B cell (primary cell): ENCODE data around the gene L3MBTL4. TPM values are rescaled to one million over a fixed set of nuclear protein-coding genes. Genes with fewer than 3 reads are reported as not detected.

ENCODE experiments used
- ATAC-seq: fragments of 200-7000 bp; cut with Tn5 transposase; one replicate; pipeline ENCODE4 v1.10.0; 2021; ENCODE audit warnings: low read depth, mild to moderate bottlenecking, moderate number of reproducible peaks, moderate library complexity
- CTCF ChIA-PET: fragments of 350-600 bp; sonication (Branson Sonifier 250); formaldehyde crosslinking; loops from one replicate; lab custom pipeline; 2021; ENCODE audit warnings: antibody characterized with exemption, inconsistent platforms; lab: Charles Lee
- POLR2A ChIA-PET: fragments of 350-600 bp; sonication (Branson Sonifier 250); formaldehyde crosslinking; loops from one replicate; lab custom pipeline; 2021; ENCODE audit warnings: antibody characterized with exemption; lab: Charles Lee
- DNase-seq: peaks from one replicate; pipeline ENCODE4 v3.0.0; 2013
- H2AFZ ChIP-seq: 2 replicates; pipeline ENCODE4 v1.6.1; 2012; ENCODE audit warnings: mild to moderate bottlenecking, low read depth, low read length; ENCODE audit not compliant: insufficient read depth, poor library complexity, severe bottlenecking
- H3K27ac ChIP-seq, 2 donors: 1 replicate in 1 of 2; 2 replicates in 1 of 2; pipeline ENCODE4 v1.5.1; 2012 to 2013; ENCODE audit warnings: low read length in 2 of 2, mild to moderate bottlenecking in 2 of 2, moderate library complexity in 1 of 2
- H3K27me3 ChIP-seq, 4 experiments: fragments of 200-600 bp in 1 of 4; sonication (generic) in 1 of 4; replicated peaks in 1 of 4; 1 replicate in 2 of 4; 2 replicates in 2 of 4; pipeline versions ENCODE4 v1.6.1 to v1.7.0; 2013 to 2016; ENCODE audit warnings: low read length in 3 of 4, mild to moderate bottlenecking in 2 of 4, mixed read lengths in 1 of 4, moderate library complexity in 1 of 4; ENCODE audit not compliant: insufficient read depth in 4 of 4, control insufficient read depth in 3 of 4; ENCODE audit errors: control extremely low read depth in 1 of 4
- H3K36me3 ChIP-seq, 2 experiments: replicated peaks in 1 of 2; 1 replicate in 1 of 2; 2 replicates in 1 of 2; pipeline versions ENCODE4 v1.6.1 to v1.7.1; 2013; ENCODE audit warnings: low read length in 1 of 2; ENCODE audit not compliant: insufficient read depth in 2 of 2, control insufficient read depth in 1 of 2; ENCODE audit errors: control extremely low read depth in 1 of 2, extremely low read depth in 1 of 2
- H3K4me1 ChIP-seq, 2 donors: fragments of 200-600 bp in 1 of 2; sonication (generic) in 1 of 2; 1 replicate in 1 of 2; 2 replicates in 1 of 2; pipeline versions ENCODE4 v1.5.1 to v1.6.1; 2013 to 2017; ENCODE audit warnings: low read length in 2 of 2; ENCODE audit not compliant: control insufficient read depth in 2 of 2, insufficient read depth in 2 of 2
- H3K4me2 ChIP-seq: replicated peaks from 2 replicates; pipeline ENCODE3; 2012; ENCODE audit warnings: mild to moderate bottlenecking, low read depth, low read length; ENCODE audit not compliant: poor library complexity, severe bottlenecking
- H3K4me3 ChIP-seq, 5 experiments: fragments of 200-600 bp in 1 of 5; sonication (generic) in 1 of 5; 1 replicate in 3 of 5; 2 replicates in 2 of 5; pipeline versions ENCODE4 v1.5.1 to v1.7.0; 2011 to 2016; ENCODE audit warnings: low read length in 4 of 5, mild to moderate bottlenecking in 4 of 5, low read depth in 2 of 5, control low read depth in 1 of 5, moderate library complexity in 1 of 5; ENCODE audit not compliant: insufficient read depth in 1 of 5; ENCODE audit errors: control extremely low read depth in 1 of 5, extremely low read depth in 1 of 5
- H3K79me2 ChIP-seq: fragments of 200-600 bp; sonication (generic); one replicate; pipeline ENCODE4 v1.6.0; 2016; ENCODE audit warnings: low read length; ENCODE audit not compliant: control insufficient read depth, insufficient read depth
- H3K9ac ChIP-seq: fragments of 200-600 bp; sonication (generic); 2 replicates; pipeline ENCODE4 v1.6.1; 2017; ENCODE audit warnings: mild to moderate bottlenecking, low read length, moderate library complexity
- H3K9me3 ChIP-seq, 3 donors: one replicate each; pipeline versions ENCODE4 v1.6.1 to v1.7.1; 2013; ENCODE audit warnings: low read length in 2 of 3; ENCODE audit not compliant: control insufficient read depth in 2 of 3, insufficient read depth in 1 of 3; ENCODE audit errors: control extremely low read depth in 1 of 3
- H4K20me1 ChIP-seq: 2 replicates; pipeline ENCODE4 v1.6.0; 2012; ENCODE audit warnings: mild to moderate bottlenecking, low read length; ENCODE audit not compliant: insufficient read depth, control insufficient read depth, poor library complexity, severe bottlenecking
- H3K27ac Mint-ChIP-seq: one replicate; pipeline ENCODE4 v1.8.0; 2021; ENCODE audit warnings: mixed read lengths
- H3K27me3 Mint-ChIP-seq: one replicate; pipeline ENCODE4 v1.8.0; 2021; ENCODE audit warnings: mixed read lengths
- H3K4me1 Mint-ChIP-seq: one replicate; pipeline ENCODE4 v1.8.0; 2021; ENCODE audit warnings: mixed read lengths
- H3K4me3 Mint-ChIP-seq: one replicate; pipeline ENCODE4 v1.8.0; 2021; ENCODE audit warnings: mixed read lengths
- H3K9me3 Mint-ChIP-seq: one replicate; pipeline ENCODE4 v1.8.0; 2022; ENCODE audit warnings: mixed read lengths; ENCODE audit not compliant: insufficient read depth
- CTCF ChIP-seq: fragments of 200-600 bp; IDR thresholded peaks from one replicate; pipeline ENCODE4 v1.8.0; 2022; ENCODE audit warnings: antibody characterized with exemption, mild to moderate bottlenecking
- EZH2 ChIP-seq: IDR thresholded peaks from 2 replicates; pipeline ENCODE4 v1.6.1; 2012; ENCODE audit warnings: borderline replicate concordance, low read depth, mild to moderate bottlenecking, moderate library complexity, low read length; ENCODE audit not compliant: insufficient read depth, poor library complexity, severe bottlenecking
- WGBS: methylation state at CpG from one replicate; pipeline ENCODE4 v1.1.5; 2013; ENCODE audit warnings: missing lambda C conversion rate; ENCODE audit not compliant: insufficient coverage; 5-methylcytosine and 5-hydroxymethylcytosine counted together
- intact Hi-C: fragments of 100-400 bp; cut with micrococcal nuclease; formaldehyde crosslinking; loops from one replicate; pipeline ENCODE4 v1.10.0; 2022
- polyA plus RNA-seq: library from polyadenylated mRNA; depleted of rRNA; stranded (reverse); fragments of >200 nt; gene quantifications from 2 replicates; pipeline ENCODE4 v1.2.3, GENCODE V29; 2012
- total RNA-seq, 2 donors: library from RNA; stranded (reverse); fragments of 120-200 nt in 1 of 2; gene quantifications; 1 replicate in 1 of 2; 2 replicates in 1 of 2; pipeline versions ENCODE4 v1.2.3 to v1.2.4, GENCODE V29; 2013 to 2022

The L3MBTL4 gene
- total and polyA plus RNA-seq, 2 donors (not counting 1 experiment from before 2014, with no cell fraction given): 3.0 to 11.9 TPM

- H3K4me3 ChIP-seq: no peak overlapping the region
- H3K79me2 ChIP-seq: no peaks in the 10 kb centered on the region
- Mint-ChIP-seq H3K27ac (no peak overlapping the region), H3K4me1 (no peaks in the 10 kb centered on the region), H3K9me3 (no peaks in the 10 kb centered on the region), H3K27me3 (no peaks in the 10 kb centered on the region), H3K4me3 (no peak overlapping the region)
- no peak overlapping the region for H3K27ac ChIP-seq
- H3K4me2 ChIP-seq: no peak overlapping the region
- DNase-seq (no peak), ATAC-seq (no peak)
- no CpG with 5 or more reads among the region's 1 CpG for WGBS
- POLR2A ChIA-PET: no interaction called here
- CTCF ChIA-PET: no interaction called here
- TF ChIP-seq CTCF (no peak), EZH2 (no peak)
- H2AFZ ChIP-seq: no peak overlapping the region
- H3K4me1 ChIP-seq: no peaks in the 10 kb centered on the region
- no peak overlapping the region for H3K9ac ChIP-seq
- no peaks in the 10 kb centered on the region for H4K20me1 ChIP-seq
- peaks cover 0 to 3% (median 0%) of the 10 kb centered on the region in 3 donors for H3K9me3 ChIP-seq
- intact Hi-C loops: no loop called here
- no peaks in the 10 kb centered on the region for H3K27me3 ChIP-seq
- H3K36me3 ChIP-seq: no peaks in the 10 kb centered on the region
These were observed 396.0 kb downstream of the L3MBTL4 start for GRCh38 chr18:6018671-6019070.

GRCh38 chr18:6017171-6017570 lies 397.5 kb downstream of the L3MBTL4 start:
- H3K36me3 ChIP-seq: no peaks in the 10 kb centered on the region
- Mint-ChIP-seq H3K4me3 (no peak overlapping the region), H3K9me3 (no peaks in the 10 kb centered on the region), H3K4me1 (no peaks in the 10 kb centered on the region), H3K27ac (no peak overlapping the region), H3K27me3 (no peaks in the 10 kb centered on the region)
- H3K4me1 ChIP-seq: no peaks in the 10 kb centered on the region
- no peaks in the 10 kb centered on the region for H3K79me2 ChIP-seq
- H3K27ac ChIP-seq: no peak overlapping the region
- TF ChIP-seq EZH2 (no peak), CTCF (no peak)
- H3K9me3 ChIP-seq: peaks cover 0 to 3% (median 0%) of the 10 kb centered on the region in 3 donors
- H4K20me1 ChIP-seq: no peaks in the 10 kb centered on the region
- intact Hi-C loops: no loop called here
- CTCF ChIA-PET: no interaction called here
- no peak overlapping the region for H3K4me3 ChIP-seq
- POLR2A ChIA-PET: no interaction called here
- no peak for DNase-seq
- H2AFZ ChIP-seq: no peak overlapping the region
- 83% methylated on average over 1 of the region's 5 CpGs for WGBS
- H3K4me2 ChIP-seq: no peak overlapping the region
- no peak overlapping the region for H3K9ac ChIP-seq
- no peaks in the 10 kb centered on the region for H3K27me3 ChIP-seq
- no peak for ATAC-seq
